ENCODE data around the gene GZF1.

GZF1 gene

GRCh38 chr20:23370274-23370673 is 8.3 kb downstream of the GZF1 start:
- no peaks in the 10 kb centered on the region for H3K9me3 Mint-ChIP-seq
- no peaks in the 10 kb centered on the region for H3K27me3 Mint-ChIP-seq
- DNase-seq (no peak), ATAC-seq (no peak)
- H3K4me1 Mint-ChIP-seq = peaks cover 26% of the 10 kb centered on the region
- no peak overlapping the region for H3K27ac Mint-ChIP-seq
- H3K36me3 Mint-ChIP-seq (ENCODE audit: low read depth) = peaks cover 68% of the 10 kb centered on the region
- H3K4me3 Mint-ChIP-seq = no peak overlapping the region

DNA sequence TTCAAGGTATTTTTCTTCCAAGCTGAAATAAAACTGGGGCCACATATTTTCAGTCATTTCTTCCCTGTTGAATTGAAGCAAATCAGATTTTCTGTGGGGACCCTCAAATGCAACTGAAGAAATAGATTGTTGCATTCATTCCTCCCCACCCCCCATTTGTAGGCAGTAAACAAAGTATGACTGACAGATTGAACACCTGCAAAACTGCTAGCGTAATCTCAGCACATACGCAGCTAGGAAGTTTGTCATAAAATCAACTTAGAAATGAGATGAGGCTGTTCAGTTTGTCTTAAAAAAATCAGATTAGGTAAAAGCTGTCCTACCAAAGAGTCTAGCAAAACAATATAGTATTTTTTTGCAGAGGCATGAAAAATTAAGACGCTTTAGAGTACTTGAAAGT is 8.9 kb downstream of the GZF1 start:
- Mint-ChIP-seq H3K36me3 (ENCODE audit: low read depth) (peaks cover 74% of the 10 kb centered on the region), H3K27me3 (no peaks in the 10 kb centered on the region), H3K9me3 (no peaks in the 10 kb centered on the region), H3K27ac (no peak overlapping the region), H3K4me3 (no peak overlapping the region), H3K4me1 (peaks cover 26% of the 10 kb centered on the region)
- no peak for DNase-seq
- no peak for ATAC-seq

GRCh38 chr20:23371496-23371895 is 9.5 kb downstream of the GZF1 start:
- H3K27me3 Mint-ChIP-seq = no peaks in the 10 kb centered on the region
- ATAC-seq (no peak), DNase-seq (no peak)
- no peak overlapping the region for H3K27ac Mint-ChIP-seq
- H3K4me3 Mint-ChIP-seq = no peak overlapping the region
- peaks cover 20% of the 10 kb centered on the region for H3K4me1 Mint-ChIP-seq
- H3K9me3 Mint-ChIP-seq = no peaks in the 10 kb centered on the region
- peaks cover 75% of the 10 kb centered on the region for H3K36me3 Mint-ChIP-seq (ENCODE audit: low read depth)

DNA sequence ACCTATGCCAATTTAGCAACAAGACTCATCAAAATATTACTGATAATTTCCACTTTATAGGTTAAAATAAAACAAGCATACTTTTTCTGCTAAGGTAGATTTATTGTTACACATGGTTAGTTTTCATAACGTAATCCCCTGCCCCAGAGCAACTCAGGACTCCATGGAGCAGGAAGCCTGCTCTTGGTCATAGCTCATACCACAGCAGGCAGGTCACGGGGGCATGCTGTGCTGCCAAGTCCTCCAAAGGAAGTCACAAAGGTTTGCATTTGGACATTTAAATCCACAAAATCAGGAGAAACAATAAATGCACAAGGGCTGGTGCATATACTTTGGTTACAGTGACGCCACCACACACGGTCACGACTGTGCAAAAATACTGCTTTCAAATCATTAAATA is 12.5 kb downstream of the GZF1 start:
- DNase-seq (no peak), ATAC-seq (no peak)
- Mint-ChIP-seq H3K4me3 (no peak overlapping the region), H3K4me1 (peaks cover 2% of the 10 kb centered on the region), H3K27me3 (no peaks in the 10 kb centered on the region), H3K36me3 (ENCODE audit: low read depth) (peaks cover 61% of the 10 kb centered on the region), H3K27ac (no peak overlapping the region), H3K9me3 (no peaks in the 10 kb centered on the region)

DNA sequence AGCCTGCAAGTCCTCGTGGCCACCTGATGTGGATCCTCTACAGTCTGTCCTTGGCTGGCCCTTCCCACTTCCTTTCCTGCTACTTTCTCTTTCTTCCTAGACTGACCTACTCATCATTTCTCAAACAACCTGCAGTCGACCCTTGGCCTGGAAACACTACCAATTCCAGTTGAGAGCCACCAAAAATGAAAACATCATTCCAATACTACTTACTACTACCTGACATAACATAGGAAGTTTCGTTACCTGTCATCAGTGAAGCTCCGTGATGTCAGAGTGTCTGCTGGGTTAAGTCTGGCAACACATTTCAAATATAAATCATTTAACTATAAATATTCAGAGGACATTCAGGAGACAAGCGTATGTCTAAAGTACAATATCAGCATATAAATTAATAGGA is 13.8 kb downstream of the GZF1 start:
- H3K27ac Mint-ChIP-seq = peak overlapping the region; percentile 75
- no peak for ATAC-seq

DNA sequence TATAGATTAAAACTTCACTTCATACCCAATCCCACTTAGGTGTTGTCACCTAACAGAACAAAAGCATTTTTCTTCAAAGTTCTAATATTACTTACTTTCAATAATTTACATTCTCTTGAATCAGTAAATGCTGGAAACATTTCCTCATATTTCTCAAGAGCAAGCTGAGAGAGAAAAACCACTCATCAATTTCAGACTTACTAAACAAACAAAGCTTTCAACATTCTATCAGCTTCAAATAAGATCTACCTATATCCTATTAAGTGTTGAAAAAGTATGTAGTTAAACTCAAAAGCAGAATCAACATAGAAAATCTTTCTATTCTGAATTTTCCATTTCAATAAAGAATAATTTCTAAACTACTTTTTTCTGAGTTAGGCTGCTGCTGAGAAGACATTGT is 17.8 kb downstream of the GZF1 start:
- Mint-ChIP-seq H3K36me3 (ENCODE audit: low read depth) (peaks cover 52% of the 10 kb centered on the region), H3K4me3 (no peak overlapping the region)

More for the DNA sequence above, 13.8 kb downstream of the GZF1 start:
- peaks cover 2% of the 10 kb centered on the region for H3K4me1 Mint-ChIP-seq
- no peaks in the 10 kb centered on the region for H3K9me3 Mint-ChIP-seq
- H3K4me3 Mint-ChIP-seq = no peak overlapping the region
- peaks cover 50% of the 10 kb centered on the region for H3K36me3 Mint-ChIP-seq (ENCODE audit: low read depth)
- H3K27me3 Mint-ChIP-seq = no peaks in the 10 kb centered on the region
- DNase-seq = no peak

DNA sequence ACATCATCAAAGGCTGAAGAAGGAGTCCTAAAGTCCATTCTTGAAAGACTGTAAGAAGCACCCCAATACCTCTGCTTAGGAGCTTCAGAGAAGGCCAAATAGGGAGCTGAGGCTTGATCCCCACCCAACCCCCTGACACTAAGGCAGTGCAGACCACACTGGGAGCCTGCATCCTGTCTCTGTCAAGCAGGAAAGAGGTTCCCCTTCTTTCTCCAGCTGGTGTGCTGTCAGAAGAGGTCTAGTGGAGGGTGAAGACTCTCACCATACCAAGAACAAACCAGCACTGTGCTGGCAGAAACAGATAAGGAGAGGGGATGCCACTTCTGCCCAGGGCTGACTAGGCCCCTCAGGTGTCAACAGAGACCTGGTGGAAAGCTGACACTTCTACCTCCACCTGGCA is 19.9 kb downstream of the GZF1 start:
- Mint-ChIP-seq H3K27ac (no peak overlapping the region), H3K36me3 (ENCODE audit: low read depth) (peaks cover 45% of the 10 kb centered on the region)

More for the DNA sequence above, 17.8 kb downstream of the GZF1 start:
- H3K27me3 Mint-ChIP-seq = no peaks in the 10 kb centered on the region
- H3K4me1 Mint-ChIP-seq = peaks cover 6% of the 10 kb centered on the region
- peaks cover 4% of the 10 kb centered on the region for H3K9me3 Mint-ChIP-seq
- no peak for DNase-seq
- no peak for ATAC-seq
- no peak overlapping the region for H3K27ac Mint-ChIP-seq

GRCh38 chr20:23386304-23387117 is 24.5 kb downstream of the GZF1 start:
- H3K4me1 Mint-ChIP-seq = peaks cover 4% of the 10 kb centered on the region
- peaks cover 4% of the 10 kb centered on the region for H3K9me3 Mint-ChIP-seq
- no peak overlapping the region for H3K4me3 Mint-ChIP-seq
- DNase-seq (no peak), ATAC-seq (no peak)
- no peak overlapping the region for H3K27ac Mint-ChIP-seq
- H3K27me3 Mint-ChIP-seq = no peaks in the 10 kb centered on the region
- peaks cover 67% of the 10 kb centered on the region for H3K36me3 Mint-ChIP-seq (ENCODE audit: low read depth)

More for the DNA sequence above, 19.9 kb downstream of the GZF1 start:
- H3K4me3 Mint-ChIP-seq = no peak overlapping the region
- H3K4me1 Mint-ChIP-seq = peaks cover 4% of the 10 kb centered on the region
- ATAC-seq (no peak), DNase-seq (no peak)
- H3K27me3 Mint-ChIP-seq = no peaks in the 10 kb centered on the region
- peaks cover 4% of the 10 kb centered on the region for H3K9me3 Mint-ChIP-seq

DNA sequence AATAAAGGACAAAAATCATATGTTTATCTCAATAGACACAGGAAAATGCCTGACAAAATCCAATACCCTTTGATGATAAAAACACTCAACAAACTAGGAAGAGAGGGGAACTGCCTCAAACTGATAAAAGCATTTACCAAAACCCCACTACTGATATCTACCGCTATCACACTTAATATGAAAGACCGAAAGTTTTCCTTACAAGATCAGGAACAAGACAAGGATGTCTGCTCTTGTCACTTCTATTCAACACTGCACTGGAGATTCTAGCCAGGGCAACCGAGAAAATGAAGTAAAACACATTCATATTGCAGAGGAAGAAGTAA is 25.1 kb downstream of the GZF1 start:
- H3K4me1 Mint-ChIP-seq = peaks cover 4% of the 10 kb centered on the region
- DNase-seq = no peak
- H3K36me3 Mint-ChIP-seq (ENCODE audit: low read depth) = peaks cover 68% of the 10 kb centered on the region
- peaks cover 4% of the 10 kb centered on the region for H3K9me3 Mint-ChIP-seq
- H3K27ac Mint-ChIP-seq = no peak overlapping the region
- ATAC-seq = no peak
- H3K4me3 Mint-ChIP-seq = no peak overlapping the region
- H3K27me3 Mint-ChIP-seq = no peaks in the 10 kb centered on the region

- Mint-ChIP-seq H3K27ac (no peak overlapping the region), H3K9me3 (no peaks in the 10 kb centered on the region), H3K36me3 (ENCODE audit: low read depth) (peaks cover 62% of the 10 kb centered on the region), H3K4me3 (no peak overlapping the region), H3K4me1 (no peaks in the 10 kb centered on the region), H3K27me3 (no peaks in the 10 kb centered on the region)
- DNase-seq (no peak), ATAC-seq (no peak)
Observed at GRCh38 chr20:23390091-23390774, 28.3 kb downstream of the GZF1 start.

- Mint-ChIP-seq H3K4me1 (peaks cover 1% of the 10 kb centered on the region), H3K9me3 (no peaks in the 10 kb centered on the region), H3K36me3 (ENCODE audit: low read depth) (peaks cover 56% of the 10 kb centered on the region), H3K4me3 (no peak overlapping the region), H3K27ac (no peak overlapping the region), H3K27me3 (no peaks in the 10 kb centered on the region)
- DNase-seq = no peak
- ATAC-seq = no peak
Observed at GRCh38 chr20:23391707-23392310, 29.8 kb downstream of the GZF1 start.

GRCh38 chr20:23393996-23394775 is 32.2 kb downstream of the GZF1 start:
- no peaks in the 10 kb centered on the region for H3K9me3 Mint-ChIP-seq
- peak overlapping the region; percentile 7 for H3K27ac Mint-ChIP-seq
- peaks cover 18% of the 10 kb centered on the region for H3K4me1 Mint-ChIP-seq
- peaks cover 43% of the 10 kb centered on the region for H3K36me3 Mint-ChIP-seq (ENCODE audit: low read depth)
- ATAC-seq (peak; percentile 24), DNase-seq (no peak)
- H3K4me3 Mint-ChIP-seq = no peak overlapping the region
- H3K27me3 Mint-ChIP-seq = no peaks in the 10 kb centered on the region

DNA sequence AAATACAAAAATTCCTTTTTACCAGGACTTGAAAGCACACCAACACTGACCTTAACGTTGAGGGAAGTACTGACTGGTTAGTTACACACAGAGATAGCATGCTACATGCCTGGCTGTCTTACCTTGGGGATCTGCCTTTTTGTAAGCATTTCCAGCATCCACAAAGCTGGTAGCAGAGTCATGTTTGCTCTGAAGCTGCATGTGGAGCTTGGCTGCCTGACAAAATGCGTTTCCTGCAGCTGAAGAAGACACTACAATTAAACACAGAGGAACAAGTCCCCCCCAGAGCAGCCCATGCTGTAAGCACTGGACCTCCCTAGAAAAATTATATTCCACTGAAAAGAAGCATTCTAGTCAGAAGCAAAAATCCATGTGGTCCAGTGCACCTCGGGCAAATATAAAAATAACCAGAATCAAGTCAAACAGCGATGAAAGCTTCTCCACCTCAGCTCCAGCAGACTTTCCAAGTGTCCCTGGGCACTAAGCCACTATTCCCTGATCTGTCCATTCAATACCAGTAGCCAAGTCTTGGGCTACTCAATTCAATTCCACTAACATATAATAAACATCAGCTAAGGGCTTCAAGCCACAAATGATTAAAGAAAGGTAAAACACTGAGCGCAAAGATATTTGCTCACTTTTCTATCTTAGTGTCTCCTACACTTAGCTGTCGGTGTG is 35.1 kb downstream of the GZF1 start:
- H3K27ac Mint-ChIP-seq = no peak overlapping the region

GRCh38 chr20:23397961-23398360 is 36.0 kb downstream of the GZF1 start:
- peak; percentile 30 for ATAC-seq
- Mint-ChIP-seq H3K9me3 (no peaks in the 10 kb centered on the region), H3K36me3 (ENCODE audit: low read depth) (peaks cover 38% of the 10 kb centered on the region), H3K27ac (peak overlapping the region; percentile 67), H3K4me3 (peak overlapping the region; percentile 43), H3K4me1 (peaks cover 46% of the 10 kb centered on the region), H3K27me3 (no peaks in the 10 kb centered on the region)
- no peak for DNase-seq

More for the DNA sequence above, 35.1 kb downstream of the GZF1 start:
- Mint-ChIP-seq H3K27me3 (no peaks in the 10 kb centered on the region), H3K36me3 (ENCODE audit: low read depth) (peaks cover 34% of the 10 kb centered on the region), H3K9me3 (no peaks in the 10 kb centered on the region), H3K4me1 (peaks cover 43% of the 10 kb centered on the region), H3K4me3 (no peak overlapping the region)
- DNase-seq (no peak), ATAC-seq (no peak)

Measured in activated naive CD8-positive, alpha-beta T cell treated with anti-CD3 and anti-CD28 coated beads, Interleukin-2, amount 50 U/mL, for 24 hours (primary cell).